TTC549 (cell line): ENCODE results near the gene NECAB3.

Source experiments
- FAIRE-seq: peaks from 2 replicates; lab custom pipeline; 2012; peaks lifted over from hg19 to GRCh38; lab: Jason Lieb, UNC

NECAB3 gene

DNA sequence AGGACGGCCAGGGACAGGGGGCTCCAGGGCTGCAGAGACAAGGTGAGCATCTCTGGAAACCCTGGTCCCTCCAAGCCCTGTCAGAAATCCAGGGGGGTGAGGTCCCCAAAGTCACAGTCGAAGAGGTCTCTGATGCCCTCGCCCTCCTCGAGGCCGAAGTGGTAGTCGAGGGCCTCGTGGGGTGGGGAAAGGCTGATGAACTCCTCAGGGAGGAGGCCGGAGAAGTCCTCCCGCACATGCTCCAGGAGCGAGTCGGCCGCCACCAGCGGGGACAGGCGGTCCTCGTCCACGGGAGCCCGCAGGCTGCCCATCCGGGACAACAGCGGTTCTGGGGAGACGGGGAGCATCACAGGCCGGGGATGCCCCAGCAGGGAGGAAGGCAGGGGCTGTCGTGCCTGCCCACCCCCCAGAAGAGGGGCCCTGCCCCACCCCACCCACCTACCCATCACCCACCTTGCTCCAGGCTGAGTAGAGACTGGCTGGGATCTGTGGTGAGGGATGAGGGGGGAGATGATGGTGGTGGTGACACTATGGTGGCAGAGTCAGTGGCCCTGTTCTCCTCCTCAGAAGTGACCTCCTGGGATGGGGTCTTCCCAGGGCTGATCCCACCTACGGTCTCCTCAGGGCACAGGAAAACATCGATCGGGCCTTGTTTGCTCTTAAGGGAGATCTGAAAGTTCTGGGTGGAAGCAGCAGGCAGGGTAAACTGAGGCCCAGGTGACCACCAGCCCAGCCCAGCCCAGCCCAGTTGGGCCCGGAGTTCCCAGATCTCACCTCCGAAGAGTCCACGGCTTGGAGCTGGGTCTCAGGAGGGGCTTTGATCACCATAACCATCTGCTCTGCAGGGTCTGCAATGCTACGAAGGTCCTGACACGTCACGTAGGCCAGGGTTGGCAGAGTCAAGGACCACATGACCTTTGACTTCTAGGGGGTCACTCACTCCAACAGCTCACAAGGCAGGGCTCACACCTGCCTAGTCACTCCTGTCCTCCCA is 2.7 kb upstream of the NECAB3 start:
- no peak for FAIRE-seq

DNA sequence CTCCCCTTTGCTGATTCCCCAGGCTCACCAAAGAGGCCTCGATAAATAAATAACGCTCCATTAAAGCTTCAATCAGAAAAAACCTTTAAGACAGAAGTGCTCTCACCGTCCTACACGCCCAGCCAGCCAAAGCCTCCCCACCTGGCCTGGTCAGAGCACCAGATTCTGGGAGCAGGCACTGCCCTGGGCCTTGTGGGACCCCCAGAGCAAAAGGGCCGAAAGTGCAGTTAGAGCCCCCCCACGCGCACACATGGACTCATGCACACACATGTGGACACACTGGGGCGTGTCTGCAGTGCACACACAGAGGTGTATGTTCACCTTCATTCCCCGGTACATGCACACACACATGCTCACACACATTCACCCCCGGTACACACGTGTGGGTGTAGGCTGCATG is 1.9 kb upstream of the NECAB3 start:
- FAIRE-seq: no peak

DNA sequence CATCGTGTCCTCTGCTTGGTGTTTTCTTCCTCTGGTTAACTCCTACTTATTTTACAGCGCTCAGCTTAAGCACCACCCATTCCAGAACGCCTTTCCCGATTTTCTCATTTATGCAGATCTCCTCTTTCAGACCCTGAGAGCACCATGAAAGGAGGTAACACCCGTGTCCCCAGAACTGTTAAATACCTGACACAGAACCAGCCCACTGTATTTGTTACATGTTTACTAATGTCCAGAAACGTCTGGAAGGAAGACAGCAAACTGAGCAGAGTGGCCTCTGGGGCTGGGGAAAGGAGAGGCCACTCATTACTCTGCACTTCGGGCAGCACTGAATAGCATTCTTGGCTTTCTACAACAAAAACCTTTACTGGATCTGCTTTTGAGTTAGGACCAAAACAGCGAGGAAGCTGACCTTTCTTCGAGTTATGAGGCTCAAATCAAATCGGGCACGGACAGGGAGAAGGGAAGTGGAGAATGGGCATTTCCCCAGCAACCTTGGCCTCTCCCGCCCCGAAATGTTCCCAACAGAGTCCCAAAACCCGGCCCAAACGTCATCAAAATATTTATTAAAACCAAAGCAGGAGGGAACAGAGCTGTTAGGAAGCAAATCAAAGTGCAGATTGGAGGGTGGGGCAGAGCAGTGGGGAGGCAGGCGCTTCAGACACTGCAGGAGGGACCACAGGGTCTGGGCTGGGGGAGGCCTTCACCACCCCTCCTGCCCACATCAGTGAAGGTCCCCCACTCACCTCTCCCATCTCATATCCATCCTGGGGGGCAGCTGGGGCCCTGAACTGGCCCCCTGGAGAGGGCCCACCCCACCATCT is 1.1 kb upstream of the NECAB3 start:
- no peak for FAIRE-seq

DNA sequence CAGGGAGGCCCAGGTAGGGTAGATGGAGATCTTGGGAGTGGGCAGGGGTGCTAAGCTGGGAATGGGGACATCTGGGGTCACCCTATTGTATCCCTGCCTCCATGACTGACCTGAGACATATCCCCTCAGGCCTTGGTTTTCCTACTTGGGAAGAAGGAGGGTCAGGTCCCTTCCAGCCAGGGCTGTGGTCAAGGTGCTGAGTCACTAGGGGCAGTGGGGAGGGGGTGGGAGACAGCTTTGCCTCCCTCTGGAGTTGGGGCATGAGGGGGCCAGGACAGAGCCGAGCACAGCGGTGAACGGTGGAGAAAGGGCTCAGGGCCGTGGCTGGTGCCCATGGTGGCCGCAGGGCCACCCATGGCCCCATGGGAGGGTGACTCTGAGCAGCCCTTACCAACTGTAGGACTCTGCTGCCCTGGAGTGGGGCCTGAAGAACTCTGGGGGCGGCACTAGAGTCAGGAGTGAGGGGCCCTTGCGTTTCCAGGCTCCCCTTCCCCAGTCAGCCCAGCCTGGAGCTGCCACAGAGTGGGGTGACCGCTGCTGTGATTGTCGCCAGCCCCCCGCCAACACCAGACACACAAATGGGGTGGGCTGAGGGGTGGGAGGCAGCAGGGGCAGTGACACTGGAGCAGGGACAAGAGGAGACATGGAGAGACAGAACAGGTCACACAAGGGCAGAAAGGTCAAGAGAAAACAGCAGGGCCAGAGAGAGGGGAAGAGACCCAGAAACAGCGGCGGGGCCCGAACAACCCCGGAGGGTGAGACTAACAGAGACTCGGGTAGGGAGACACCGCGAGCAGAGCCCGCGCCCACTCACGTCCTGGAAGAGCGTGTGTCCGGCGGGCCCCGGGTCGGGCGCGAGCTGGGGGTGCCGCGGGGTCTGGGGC is 576 bp downstream of the NECAB3 start:
- FAIRE-seq: no peak

DNA sequence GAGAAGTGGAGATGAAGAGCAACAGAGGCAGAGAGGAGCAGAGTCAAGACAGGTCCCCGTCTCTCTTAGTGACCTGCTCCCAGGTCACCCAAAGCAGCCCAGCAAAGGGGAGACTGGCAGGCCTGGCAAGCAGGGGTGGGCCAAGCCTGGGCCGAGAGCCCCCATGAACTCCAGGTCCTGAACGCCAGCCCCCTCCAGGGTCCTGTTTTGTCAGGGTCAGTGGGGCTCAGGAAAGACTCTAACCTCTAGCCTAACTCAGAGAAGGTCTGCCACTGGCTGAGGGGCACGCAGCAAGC is 1.2 kb downstream of the NECAB3 start:
- no peak for FAIRE-seq

DNA sequence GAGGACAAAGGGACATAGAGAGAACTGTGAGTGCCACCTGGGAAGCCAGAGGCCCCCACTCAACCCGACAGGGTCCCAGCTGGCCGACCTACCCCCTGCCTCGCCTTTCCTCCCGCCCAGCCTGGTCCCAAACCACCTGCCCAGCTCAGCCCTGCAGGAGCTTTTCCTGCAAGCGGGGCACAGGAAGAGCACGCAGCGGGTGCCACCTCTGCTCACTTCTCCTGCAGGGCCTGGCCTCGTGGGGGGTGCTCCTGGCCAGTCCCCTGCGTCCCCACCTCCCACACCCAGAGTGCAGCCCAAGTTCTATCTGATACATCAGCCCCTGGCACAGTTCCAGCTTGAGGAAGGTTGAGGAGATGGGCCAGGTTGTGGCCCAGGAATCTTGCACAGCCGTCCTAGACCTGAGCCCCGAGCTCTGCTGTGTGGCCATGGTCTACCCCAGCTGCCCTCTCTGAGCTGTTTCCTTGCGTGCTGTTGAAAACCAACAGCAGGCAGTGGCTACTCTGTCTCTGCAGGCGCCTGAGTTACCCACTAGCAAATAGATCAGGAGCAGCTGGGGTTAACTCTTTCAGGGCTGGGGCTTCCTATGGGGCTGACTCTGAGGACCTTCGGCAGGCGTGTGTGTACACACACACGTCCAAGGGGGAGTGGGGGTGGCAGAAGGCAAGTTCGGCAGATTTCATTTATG is 1.7 kb downstream of the NECAB3 start:
- FAIRE-seq: no peak

DNA sequence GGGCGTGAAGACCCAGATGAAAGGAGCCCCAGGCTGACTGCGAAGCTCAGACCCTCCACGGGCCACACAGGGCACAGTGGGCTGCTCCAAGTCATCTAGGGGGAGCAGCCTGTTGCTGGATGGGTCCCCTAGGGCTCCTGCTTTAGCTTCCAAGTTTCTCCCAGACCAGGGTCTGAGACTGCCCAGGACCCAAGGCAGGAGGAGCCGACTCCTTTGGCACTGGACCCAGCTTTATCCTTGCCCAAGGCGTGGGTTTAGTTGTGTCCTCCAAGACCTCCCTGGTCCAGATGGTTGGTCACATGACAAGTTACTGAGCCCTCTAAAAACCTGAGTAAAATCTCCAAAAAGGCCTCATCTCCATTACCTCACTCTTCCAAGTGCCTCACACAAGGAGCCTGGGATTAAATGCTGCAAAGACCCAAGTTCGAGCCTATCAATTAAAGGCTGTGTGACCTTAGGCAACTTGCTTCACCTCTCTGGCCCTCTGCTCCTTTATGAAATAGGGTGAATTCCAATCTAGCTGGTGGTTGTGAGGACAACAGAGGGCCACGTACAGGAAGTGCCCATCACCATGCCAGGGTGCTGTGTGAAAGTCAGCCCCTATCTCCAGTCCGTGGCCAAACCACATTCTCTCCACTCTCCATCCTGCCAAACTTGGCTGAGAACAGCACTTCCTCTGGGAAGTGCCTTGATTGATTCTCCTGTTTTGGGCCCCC is 2.5 kb downstream of the NECAB3 start:
- FAIRE-seq: no peak

DNA sequence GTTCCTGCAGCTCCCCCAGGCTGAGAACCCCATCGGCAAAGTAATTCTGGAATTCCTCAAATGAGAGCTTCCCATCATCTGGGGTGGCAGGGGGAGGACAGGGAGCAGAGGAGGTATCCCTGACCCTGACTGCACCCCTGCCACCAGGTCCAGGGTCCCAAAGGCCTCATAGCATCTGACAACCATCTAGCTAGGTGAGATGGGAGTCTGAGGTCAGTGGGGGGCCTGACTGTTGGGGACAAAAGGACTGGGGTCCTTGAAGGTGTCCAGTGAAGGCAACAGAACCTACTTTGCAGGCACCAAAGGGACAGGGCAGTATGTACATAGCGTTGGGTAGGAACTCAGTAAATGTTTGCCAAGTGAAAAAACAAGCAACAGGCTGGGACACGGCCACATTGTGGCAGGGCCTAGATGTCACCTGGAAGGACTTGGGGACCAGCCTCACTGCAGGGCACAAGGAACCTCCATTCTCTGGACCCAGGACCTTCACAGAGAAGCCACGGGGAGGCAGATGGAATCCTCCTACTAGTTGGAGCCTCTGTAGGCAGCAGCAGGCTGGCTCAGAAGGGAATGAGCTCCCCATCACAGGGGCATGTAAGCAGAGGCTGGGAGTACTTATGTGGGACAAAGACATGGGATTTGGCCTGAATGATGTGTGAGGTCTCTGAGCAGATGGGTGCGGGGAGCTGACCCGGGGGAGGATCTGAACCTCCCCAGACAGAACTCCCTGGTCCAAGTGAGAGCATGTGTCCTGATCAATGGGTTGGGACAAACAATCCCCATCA is 3.3 kb downstream of the NECAB3 start:
- FAIRE-seq: no peak

DNA sequence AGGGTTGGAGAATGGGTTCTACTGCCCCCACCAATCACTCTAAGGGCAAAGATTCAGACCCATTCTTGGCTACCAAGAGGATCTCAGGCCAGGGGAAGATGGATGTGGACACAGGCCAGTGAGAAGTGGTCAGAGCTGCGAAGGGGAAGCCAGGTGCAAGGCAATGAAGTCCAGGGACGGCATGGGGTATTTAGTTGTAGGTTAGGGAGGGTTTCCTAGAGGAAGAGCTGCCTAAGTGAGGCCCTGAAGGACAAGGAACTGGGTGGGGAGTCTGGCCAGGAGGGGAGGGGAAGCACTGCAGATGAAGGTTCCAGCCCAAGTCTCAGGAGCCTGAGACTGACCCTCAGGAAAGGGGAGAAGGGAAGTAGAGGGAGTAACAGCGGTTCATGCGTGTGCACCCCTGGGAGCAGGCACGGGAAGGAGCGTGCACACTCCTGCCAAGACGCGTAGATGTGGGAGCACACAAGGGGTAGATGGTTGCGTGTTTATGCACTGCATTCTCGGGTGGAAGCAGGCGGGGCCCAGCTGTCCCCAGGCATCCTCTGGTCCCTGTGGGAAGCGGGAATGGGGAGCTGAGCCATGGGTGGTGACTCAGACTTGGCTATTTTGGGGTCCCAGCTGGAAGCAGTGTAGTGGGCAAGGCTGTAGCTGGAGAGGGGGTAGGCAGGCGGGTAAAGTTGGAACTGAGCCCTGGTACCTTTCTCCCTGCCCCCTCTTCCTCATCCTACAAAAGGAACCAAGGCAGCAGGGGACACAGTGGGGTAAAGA is 4.2 kb downstream of the NECAB3 start:
- no peak for FAIRE-seq

DNA sequence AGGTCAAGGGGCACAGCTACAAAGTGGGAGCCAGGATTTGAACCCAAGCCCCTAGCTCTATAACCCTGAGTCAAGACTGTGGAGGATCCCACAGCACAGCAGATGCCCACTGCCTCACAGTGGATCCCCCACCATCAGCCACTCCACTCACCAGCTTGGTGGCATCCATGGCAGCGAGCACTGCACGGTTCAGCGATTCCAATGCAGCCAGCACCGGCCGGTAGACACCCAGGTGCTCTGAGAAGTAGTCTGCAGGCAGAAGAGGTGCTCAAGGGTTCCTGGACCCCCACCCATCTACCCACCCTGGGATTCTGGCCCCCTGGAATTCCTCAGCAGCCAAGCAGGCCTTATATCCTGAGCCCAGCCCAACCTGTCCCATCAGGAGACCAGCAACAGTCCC is 5.0 kb downstream of the NECAB3 start:
- no peak for FAIRE-seq

DNA sequence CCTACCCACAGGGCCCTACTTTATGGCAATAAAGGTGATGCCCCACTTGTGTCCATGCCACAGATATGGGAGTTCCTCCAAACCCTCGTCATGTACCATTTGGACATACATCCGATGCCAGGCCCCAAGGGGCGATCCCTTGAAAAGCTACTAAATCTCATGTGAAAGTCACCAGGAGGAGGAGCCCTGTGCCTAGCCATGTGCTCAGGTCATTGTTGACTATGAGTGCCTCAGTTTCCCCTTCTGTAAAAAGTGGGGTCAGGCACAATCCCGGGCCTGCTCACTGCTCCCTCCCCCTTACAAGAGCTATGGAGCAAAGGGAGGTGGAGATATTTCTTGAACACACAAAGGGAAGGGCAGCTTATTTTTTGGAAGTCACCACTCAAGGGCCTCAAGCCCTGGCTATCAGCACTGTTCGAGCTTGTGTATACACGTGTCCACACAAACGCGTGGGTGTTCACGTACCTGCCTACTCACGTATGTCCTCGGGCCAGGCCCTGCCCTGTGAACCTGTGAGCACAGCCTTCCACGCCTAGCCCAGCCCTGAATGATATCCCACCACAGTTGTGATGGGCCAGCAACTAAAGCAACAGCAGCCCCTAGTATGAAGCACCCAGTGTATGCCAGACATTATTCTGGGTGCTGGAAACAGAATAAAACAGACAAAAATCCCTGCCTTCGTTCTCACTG is 5.6 kb downstream of the NECAB3 start:
- FAIRE-seq: no peak

DNA sequence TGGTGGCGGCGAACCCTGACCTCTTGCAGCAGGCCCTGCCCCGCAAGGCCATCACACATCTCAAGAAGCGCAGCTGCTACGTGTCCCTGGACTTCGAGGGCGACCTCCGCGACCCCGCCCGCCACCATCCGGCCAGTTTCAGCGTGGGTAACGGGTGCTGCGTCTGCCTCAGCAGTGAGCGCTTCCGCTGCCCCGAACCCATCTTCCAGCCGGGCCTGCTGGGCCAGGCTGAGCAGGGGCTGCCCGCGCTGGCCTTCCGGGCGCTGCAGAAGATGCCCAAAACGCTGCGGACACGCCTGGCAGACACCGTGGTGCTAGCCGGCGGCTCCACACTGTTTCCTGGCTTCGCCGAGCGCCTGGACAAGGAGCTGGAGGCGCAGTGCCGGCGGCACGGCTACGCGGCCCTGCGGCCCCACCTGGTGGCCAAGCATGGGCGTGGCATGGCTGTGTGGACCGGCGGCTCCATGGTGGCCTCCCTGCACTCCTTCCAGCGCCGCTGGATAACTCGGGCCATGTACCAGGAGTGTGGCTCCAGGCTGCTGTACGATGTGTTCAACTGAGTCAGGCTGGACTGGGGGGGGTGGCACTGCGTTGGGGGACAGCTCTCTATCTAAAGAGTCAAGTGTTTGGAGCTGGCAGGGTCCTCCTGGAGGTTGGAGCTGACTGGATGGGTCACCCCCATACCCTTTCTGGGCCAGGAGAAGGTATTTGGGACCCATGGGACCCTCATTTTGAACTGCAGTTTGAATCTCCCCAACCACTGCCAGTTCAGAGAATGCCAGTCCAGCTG is 6.4 kb downstream of the NECAB3 start:
- no peak for FAIRE-seq

DNA sequence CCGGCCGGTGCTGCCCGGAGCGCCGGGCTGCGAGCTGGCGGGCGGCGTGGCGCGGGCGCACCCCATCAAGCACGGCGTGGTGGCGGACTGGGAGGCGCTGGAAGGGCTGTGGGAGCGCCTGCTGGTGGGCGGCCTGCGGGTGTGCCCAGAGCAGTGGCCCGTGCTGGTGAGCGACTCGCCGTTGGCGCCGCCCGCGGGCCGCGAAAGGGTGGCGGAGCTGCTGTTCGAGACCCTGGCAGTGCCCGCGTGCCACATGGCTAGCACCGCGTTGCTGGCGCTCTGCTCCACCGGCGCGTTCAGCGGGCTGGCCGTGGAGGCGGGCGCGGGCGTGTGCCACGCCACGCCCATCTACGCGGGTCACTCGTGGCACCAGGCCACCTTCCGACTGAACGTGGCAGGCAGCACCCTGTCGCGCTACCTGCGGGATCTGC is 7.0 kb downstream of the NECAB3 start:
- FAIRE-seq: no peak

DNA sequence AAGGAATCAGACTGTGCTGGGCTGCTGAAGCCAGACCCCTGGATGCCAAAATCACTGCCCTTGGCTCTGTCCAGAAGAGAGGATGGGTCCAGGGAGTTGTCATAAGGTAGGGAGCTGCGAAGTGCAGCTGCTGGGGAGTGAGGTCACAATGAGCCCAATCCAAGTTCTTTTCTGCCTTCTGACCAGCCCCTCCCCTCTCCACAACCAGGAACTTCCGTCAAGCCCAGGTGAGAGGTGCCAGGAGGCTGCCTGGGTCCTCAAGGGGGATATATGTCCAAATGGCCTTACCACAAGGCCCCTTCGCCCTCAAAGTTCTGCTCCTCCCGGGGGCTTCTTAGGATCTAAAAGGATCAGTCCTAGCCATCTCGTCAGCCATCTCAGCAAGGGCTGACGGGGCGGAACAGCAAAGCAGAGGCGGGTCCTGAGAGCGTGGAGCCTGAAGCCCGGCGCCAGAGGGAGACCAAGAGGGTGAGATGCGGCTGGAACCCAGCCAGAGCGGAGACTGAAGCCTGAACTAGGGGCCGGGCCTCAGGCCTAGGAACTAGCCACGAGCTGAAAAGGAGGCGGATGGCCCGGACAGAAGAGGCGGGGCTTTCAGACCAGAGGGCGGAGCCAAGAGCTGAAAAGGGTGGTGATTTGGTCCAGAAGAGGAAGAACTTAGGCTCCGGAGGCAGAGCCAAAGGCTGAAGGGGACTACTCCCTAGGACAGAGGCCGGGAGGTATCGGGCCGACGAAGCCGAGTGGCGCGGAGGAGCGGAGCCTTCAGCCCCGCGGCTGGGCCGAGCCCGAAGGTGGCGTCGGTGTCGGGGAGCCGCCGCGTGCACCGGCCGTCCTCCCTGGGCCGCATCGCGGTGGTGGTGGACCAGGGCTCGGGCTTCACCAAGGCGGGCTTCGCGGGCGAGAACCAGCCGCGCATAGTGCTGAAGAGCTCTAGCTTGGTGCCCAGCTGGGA is 7.7 kb downstream of the NECAB3 start, which contains the start of gene ACTL10:
Gene ACTL10 (plus strand): TSS at position 651 of the 952 bp plus-strand sequence. CDS start 555 bp downstream, outside the sequence.
- no peak for FAIRE-seq

DNA sequence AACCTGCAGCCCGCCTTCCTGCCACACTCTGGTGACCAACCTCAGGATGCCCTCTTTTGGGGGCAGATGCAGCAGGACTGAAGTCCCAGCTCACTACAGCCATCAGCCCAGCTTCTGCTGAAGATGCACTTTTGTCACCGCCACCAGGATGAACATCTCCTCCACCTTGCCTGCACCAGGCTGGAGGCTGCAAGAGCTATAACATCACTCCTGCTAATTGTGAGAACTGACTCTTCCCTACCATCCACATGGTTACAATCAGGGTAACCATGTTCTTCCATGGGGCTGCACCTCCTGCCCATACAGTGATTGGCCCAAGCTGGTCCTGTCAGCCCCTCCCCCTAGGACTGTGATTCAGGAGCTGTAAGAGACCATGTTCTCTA is 9.5 kb downstream of the NECAB3 start:
- no peak for FAIRE-seq

DNA sequence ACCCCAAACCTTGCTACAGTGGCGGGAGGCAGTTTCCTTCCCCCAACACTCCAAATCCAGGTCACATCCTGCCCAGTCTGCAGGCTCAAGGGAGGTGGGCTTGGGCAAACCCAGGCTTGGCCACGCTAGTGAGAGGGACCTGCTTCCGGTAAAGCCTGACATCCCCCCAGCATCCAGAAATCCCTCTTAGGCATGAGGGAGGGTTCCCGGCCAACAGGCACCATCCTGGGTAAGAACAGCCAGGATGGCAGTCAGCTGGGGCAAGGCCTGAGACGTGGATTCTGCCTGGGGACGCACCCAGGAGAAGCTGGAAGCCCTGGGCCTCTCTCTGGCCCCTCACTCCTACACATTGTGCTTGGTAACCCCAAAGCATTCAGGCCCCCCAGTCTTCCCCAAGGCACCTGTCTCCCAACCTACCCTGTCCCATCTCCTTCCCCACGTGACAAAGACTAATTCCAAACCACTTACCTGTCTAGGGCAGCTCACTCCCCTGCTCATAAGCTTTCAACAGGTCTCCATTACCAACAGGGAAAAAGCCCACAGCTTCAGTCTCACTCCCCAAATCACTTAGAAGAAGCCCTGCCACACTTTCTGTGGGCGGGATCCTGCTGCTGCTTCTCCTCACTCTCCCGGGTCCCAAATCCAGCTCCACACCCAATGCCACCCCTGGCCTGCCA is 10.0 kb downstream of the NECAB3 start:
- no peak for FAIRE-seq
